GM04504 (cell line): ENCODE measurements around the gene CCDC106.

Experiments used
- DNase-seq: peaks from one replicate; pipeline ENCODE4 v3.0.0-alpha.2; 2012; ENCODE audit warnings: low read depth

The CCDC106 gene

DNA sequence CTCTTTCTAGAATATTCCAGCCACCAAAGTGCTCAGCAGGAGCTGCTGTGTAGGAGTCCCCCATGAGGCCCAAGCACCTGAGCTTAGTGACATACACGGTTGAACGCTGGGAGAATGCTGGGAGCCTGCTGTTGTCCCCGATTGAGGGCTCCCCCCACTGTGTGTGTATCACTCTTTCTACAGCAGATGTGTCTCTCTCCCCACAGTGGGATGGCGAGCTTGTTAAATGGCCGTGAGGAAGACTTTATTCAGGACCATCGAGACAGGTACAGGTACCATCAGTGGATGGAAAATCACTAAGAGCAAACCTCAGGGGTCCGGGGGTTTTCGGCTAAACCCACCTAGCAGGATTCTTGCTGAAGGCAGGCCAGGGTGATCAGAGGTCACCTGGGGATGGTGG lies 49.7 kb downstream of the CCDC106 start:
- no peak for DNase-seq

DNA sequence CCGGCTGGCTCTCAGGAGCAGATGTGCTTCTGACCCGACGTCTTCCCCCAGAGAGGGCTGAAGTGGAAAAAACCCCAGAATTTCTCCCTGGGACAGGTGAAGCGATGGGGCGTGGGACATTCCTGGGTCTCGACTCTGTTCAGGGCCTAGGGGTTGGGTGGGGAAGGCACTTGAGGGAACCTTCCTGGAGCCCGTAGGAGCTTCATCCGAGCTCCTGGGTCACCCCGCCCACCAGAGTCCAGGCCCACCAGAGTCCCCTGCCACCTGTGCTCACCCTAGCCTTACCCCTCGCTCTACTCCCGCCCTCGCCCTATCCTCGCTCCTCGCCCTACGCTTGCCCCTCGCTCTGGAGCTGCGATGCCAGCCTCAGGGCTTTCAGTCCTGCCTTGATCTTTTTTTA lies 50.2 kb downstream of the CCDC106 start:
- DNase-seq: no peak

- DNase-seq: no peak
These were observed 51.2 kb downstream of the CCDC106 start for GRCh38 chr19:55699221-55699620.

DNA sequence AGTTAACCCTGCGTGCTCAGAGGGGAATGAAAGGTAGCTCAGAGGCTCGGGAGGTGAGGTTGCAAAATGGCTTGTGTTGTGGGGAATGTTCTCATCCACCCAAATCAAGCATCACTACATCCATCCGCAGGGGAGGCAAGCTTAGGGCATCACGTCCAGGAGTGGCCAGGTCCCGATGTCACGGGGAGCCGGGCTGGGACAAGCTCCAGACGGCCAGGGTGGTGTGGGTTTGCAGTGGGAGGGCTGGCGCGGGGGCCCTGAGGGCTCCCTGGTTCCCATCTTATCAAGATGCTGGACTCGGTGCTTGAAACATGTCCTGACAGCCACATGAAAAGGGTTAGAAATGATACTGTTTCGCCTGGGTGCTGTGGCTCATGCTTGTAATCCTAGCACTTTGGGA lies 52.8 kb downstream of the CCDC106 start:
- no peak for DNase-seq

- no peak for DNase-seq
These were observed 54.2 kb downstream of the CCDC106 start for GRCh38 chr19:55702131-55702627.
